ENCODE measurements around the gene DRGX.
A peak's percentile ranks its signal among the peaks of the same experiment; 100 is the strongest.

DRGX gene

DNA sequence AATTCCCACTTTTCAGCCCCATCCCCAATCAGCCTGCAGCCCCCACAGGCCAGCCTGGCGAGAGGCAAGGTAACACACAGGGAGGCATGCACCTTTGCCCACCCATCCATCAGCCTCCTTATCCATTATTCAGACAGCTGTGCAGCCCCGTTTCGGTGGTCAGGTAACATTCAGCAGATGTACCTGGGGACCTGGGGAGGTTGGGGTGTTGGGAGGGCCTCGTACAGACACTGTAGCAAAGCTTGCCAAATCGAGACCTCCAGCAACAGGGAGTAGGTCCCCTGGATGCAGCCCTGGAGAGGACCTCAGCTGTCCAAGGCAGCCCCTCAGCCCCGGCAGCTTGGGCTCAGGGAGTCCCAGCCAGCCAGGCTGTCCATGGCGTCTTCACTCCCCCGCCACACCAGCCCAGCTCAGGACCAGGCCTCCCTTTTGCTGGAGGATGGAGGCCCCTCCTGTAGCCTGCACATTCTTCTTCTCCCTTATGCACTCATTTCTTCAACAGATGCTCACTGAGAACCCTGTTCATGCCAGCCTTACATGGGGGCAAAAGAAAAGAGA is 8.5 kb upstream of the DRGX start:
- Histone ChIP-seq H3K27me3 (ENCODE audit: insufficient read depth, low read length) (peaks cover 61% of the 10 kb centered on the region), H3K36me3 (ENCODE audit: insufficient read depth, low read depth, low read length) (no peaks in the 10 kb centered on the region), H3K9me3 (ENCODE audit: insufficient read depth, low read depth, low read length) (no peaks in the 10 kb centered on the region), H3K4me3 (ENCODE audit: low read length) (no peak overlapping the region), H3K9ac (ENCODE audit: low read depth, low read length) (no peak overlapping the region), H3K4me1 (ENCODE audit: insufficient read depth, low read length) (peaks cover 15% of the 10 kb centered on the region), H3K27ac (ENCODE audit: low read length) (no peak overlapping the region)

- no peaks in the 10 kb centered on the region for H3K36me3 ChIP-seq (ENCODE audit: insufficient read depth, low read depth, low read length)
Observed at GRCh38 chr10:49403363-49403762, 7.5 kb upstream of the DRGX start.

DNA sequence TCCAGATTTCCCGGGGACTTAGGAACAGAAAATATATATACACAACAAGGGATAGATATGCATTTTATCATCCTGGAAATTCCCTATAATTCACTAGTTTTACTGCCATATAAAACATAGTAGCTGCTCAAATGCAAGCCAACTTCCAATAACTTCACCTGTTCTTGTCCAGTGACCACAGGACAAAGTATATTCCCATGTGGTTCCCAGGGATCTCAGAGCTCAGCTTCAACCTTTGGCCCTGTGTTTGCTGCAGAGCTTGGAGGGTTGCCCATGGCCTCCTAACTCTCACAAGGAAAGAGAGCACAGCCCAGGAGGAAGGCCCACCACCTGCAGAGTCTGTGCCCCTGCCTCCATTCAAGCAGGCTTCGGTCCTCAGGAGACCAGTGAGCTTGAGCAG is 4.5 kb upstream of the DRGX start:
- Histone ChIP-seq H3K9me3 (ENCODE audit: insufficient read depth, low read depth, low read length) (no peaks in the 10 kb centered on the region), H3K4me3 (ENCODE audit: low read length) (no peak overlapping the region), H3K9ac (ENCODE audit: low read depth, low read length) (no peak overlapping the region), H3K4me1 (ENCODE audit: insufficient read depth, low read length) (peaks cover 17% of the 10 kb centered on the region), H3K27ac (ENCODE audit: low read length) (no peak overlapping the region), H3K27me3 (ENCODE audit: insufficient read depth, low read length) (peaks cover 95% of the 10 kb centered on the region), H3K36me3 (ENCODE audit: insufficient read depth, low read depth, low read length) (no peaks in the 10 kb centered on the region)

More at GRCh38 chr10:49403363-49403762, 7.5 kb upstream of the DRGX start:
- Histone ChIP-seq H3K27ac (ENCODE audit: low read length) (no peak overlapping the region), H3K9ac (ENCODE audit: low read depth, low read length) (no peak overlapping the region), H3K4me3 (ENCODE audit: low read length) (no peak overlapping the region), H3K27me3 (ENCODE audit: insufficient read depth, low read length) (peaks cover 71% of the 10 kb centered on the region), H3K9me3 (ENCODE audit: insufficient read depth, low read depth, low read length) (no peaks in the 10 kb centered on the region), H3K4me1 (ENCODE audit: insufficient read depth, low read length) (peaks cover 13% of the 10 kb centered on the region)

- Histone ChIP-seq H3K4me3 (ENCODE audit: low read length) (peak overlapping the region; percentile 66; the same call in 1 of the 2 replicates), H3K36me3 (ENCODE audit: insufficient read depth, low read depth, low read length) (no peaks in the 10 kb centered on the region), H3K9me3 (ENCODE audit: insufficient read depth, low read depth, low read length) (no peaks in the 10 kb centered on the region), H3K27me3 (ENCODE audit: insufficient read depth, low read length) (peaks cover 100% of the 10 kb centered on the region), H3K9ac (ENCODE audit: low read depth, low read length) (no peak overlapping the region), H3K4me1 (ENCODE audit: insufficient read depth, low read length) (peaks cover 15% of the 10 kb centered on the region), H3K27ac (ENCODE audit: low read length) (no peak overlapping the region)
Observed at GRCh38 chr10:49398986-49399385, 3.1 kb upstream of the DRGX start.

GRCh38 chr10:49398000-49398861 is 2.3 kb upstream of the DRGX start:
- Histone ChIP-seq H3K9me3 (ENCODE audit: insufficient read depth, low read depth, low read length) (no peaks in the 10 kb centered on the region), H3K4me3 (ENCODE audit: low read length) (peak overlapping the region; percentile 66; the same call in 1 of the 2 replicates), H3K4me1 (ENCODE audit: insufficient read depth, low read length) (peaks cover 15% of the 10 kb centered on the region), H3K27me3 (ENCODE audit: insufficient read depth, low read length) (peaks cover 100% of the 10 kb centered on the region), H3K9ac (ENCODE audit: low read depth, low read length) (no peak overlapping the region), H3K36me3 (ENCODE audit: insufficient read depth, low read depth, low read length) (no peaks in the 10 kb centered on the region), H3K27ac (ENCODE audit: low read length) (no peak overlapping the region)

DNA sequence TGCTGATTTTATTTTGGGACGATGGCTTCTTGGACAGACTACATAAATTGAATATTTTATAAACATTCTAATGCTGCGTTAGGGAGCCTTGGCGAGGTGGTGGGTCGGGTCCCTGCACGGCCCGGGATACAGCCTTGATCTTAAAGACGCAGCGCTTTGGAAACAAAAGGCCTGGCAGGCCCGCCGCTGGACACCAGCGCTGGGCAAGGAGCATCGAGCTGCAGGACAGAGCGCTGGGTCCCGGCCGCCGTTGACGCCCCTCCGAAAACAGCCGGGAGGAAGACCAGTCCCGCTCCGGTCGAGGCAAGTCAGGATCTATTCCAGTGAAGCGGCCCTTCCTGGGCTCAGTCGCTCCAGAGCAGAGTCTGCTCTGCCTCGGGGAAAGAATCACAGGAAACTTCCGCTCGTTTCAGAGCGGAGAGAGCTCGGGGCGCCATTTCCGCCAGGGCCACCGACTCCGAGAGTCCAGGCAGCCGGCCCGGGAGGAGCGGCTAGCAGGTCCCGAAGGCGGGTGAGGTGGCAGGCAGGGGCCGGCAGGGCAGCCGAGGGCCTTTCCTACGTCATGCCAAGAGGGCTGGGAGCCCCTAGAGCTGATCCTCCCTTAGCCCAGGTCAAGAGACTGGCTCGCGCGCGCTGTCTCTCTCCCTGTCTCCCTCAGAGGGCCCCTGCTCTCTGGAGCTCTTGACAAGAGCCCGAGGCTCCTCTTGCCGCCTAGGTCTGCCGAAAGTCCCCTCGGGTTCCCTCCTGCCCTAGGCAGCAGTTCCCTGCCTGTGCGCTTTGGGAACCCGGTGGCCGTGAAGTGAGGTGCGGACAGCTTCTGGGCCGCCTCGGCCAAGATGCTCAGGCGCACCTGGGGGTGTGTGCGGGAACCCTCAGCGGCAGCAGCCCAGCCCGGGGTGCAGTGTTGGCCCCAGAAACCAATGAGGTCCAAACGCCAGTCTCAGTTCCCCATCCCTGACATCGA is 1.4 kb upstream of the DRGX start:
- Histone ChIP-seq H3K27me3 (ENCODE audit: insufficient read depth, low read length) (peaks cover 100% of the 10 kb centered on the region), H3K36me3 (ENCODE audit: insufficient read depth, low read depth, low read length) (no peaks in the 10 kb centered on the region), H3K9ac (ENCODE audit: low read depth, low read length) (no peak overlapping the region), H3K4me1 (ENCODE audit: insufficient read depth, low read length) (peaks cover 15% of the 10 kb centered on the region), H3K9me3 (ENCODE audit: insufficient read depth, low read depth, low read length) (no peaks in the 10 kb centered on the region), H3K27ac (ENCODE audit: low read length) (no peak overlapping the region), H3K4me3 (ENCODE audit: low read length) (peak overlapping the region; percentile 66; the same call in 1 of the 2 replicates)

DNA sequence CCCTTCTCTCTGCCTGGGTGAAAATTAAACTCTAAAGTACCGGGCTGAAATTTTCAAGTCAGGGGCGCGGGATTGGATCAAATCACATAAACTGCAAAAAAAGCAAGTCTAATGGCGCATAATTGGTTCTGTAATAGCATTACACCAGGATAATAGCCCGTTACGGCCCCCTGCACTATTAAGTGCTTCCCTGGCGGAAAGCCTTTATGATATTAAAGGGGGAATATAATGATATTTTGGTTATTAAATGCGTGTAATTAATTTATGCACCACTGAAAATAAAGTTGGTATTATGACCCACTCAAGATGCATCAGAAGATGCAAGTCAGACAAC is 744 bp upstream of the DRGX start:
- H3K27me3 ChIP-seq (ENCODE audit: insufficient read depth, low read length) = peaks cover 100% of the 10 kb centered on the region
- peak overlapping the region; percentile 66; the same call in 1 of the 2 replicates for H3K4me3 ChIP-seq (ENCODE audit: low read length)
- H3K27ac ChIP-seq (ENCODE audit: low read length) = no peak overlapping the region
- H3K4me1 ChIP-seq (ENCODE audit: insufficient read depth, low read length) = peaks cover 15% of the 10 kb centered on the region
- no peaks in the 10 kb centered on the region for H3K36me3 ChIP-seq (ENCODE audit: insufficient read depth, low read depth, low read length)
- no peaks in the 10 kb centered on the region for H3K9me3 ChIP-seq (ENCODE audit: insufficient read depth, low read depth, low read length)
- no peak overlapping the region for H3K9ac ChIP-seq (ENCODE audit: low read depth, low read length)

GRCh38 chr10:49394933-49395740 is 752 bp downstream of the DRGX start:
- Histone ChIP-seq H3K9ac (ENCODE audit: low read depth, low read length) (no peak overlapping the region), H3K9me3 (ENCODE audit: insufficient read depth, low read depth, low read length) (no peaks in the 10 kb centered on the region), H3K4me3 (ENCODE audit: low read length) (peak overlapping the region; percentile 66), H3K27ac (ENCODE audit: low read length) (no peak overlapping the region), H3K4me1 (ENCODE audit: insufficient read depth, low read length) (peaks cover 15% of the 10 kb centered on the region), H3K36me3 (ENCODE audit: insufficient read depth, low read depth, low read length) (no peaks in the 10 kb centered on the region), H3K27me3 (ENCODE audit: insufficient read depth, low read length) (peaks cover 100% of the 10 kb centered on the region)

DNA sequence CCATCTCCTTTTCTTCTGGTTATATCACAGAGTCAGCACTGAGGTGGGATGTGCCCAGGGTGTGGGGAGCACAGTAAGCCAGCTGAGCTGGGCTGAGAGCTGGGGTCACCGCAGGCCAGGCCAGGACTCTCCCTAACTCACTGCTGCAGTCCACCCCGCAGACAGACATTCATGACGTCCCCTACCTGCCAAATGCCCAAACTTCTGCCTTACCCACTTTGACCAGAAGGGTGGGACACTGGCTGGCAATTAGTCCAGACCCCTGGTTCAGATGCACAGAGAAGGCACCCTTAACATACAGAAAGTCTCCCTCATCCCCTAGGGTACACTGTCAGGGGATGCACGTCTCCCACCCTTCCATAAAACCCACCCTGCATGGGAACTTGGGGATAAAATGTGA is 2.1 kb downstream of the DRGX start:
- Histone ChIP-seq H3K9ac (ENCODE audit: low read depth, low read length) (no peak overlapping the region), H3K36me3 (ENCODE audit: insufficient read depth, low read depth, low read length) (no peaks in the 10 kb centered on the region), H3K4me1 (ENCODE audit: insufficient read depth, low read length) (peaks cover 10% of the 10 kb centered on the region), H3K27me3 (ENCODE audit: insufficient read depth, low read length) (peaks cover 98% of the 10 kb centered on the region), H3K4me3 (ENCODE audit: low read length) (no peak overlapping the region), H3K9me3 (ENCODE audit: insufficient read depth, low read depth, low read length) (no peaks in the 10 kb centered on the region), H3K27ac (ENCODE audit: low read length) (no peak overlapping the region)

DNA sequence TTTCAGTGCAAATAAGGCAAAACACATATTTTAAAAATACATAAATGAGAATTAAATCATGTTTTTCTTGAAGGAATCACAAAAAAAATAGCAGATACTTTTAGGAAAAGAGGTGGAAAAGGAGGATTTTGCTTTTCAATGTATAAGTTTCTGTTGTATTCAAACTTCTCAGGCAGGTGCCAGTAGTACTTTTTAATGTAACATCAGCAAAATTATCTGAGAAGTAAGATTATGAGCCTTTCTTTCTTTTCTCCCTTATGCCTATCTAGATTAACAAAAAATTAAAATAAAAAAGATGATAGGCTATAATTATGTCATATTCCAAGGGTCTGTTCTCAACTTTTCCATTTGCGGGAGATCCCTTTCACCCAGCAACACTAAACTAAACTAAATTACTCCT is 2.6 kb downstream of the DRGX start:
- H3K4me3 ChIP-seq (ENCODE audit: low read length) = no peak overlapping the region
- H3K27ac ChIP-seq (ENCODE audit: low read length) = no peak overlapping the region
- no peaks in the 10 kb centered on the region for H3K36me3 ChIP-seq (ENCODE audit: insufficient read depth, low read depth, low read length)
- H3K9me3 ChIP-seq (ENCODE audit: insufficient read depth, low read depth, low read length) = no peaks in the 10 kb centered on the region
- H3K4me1 ChIP-seq (ENCODE audit: insufficient read depth, low read length) = peaks cover 10% of the 10 kb centered on the region
- peaks cover 93% of the 10 kb centered on the region for H3K27me3 ChIP-seq (ENCODE audit: insufficient read depth, low read length)
- H3K9ac ChIP-seq (ENCODE audit: low read depth, low read length) = no peak overlapping the region

DNA sequence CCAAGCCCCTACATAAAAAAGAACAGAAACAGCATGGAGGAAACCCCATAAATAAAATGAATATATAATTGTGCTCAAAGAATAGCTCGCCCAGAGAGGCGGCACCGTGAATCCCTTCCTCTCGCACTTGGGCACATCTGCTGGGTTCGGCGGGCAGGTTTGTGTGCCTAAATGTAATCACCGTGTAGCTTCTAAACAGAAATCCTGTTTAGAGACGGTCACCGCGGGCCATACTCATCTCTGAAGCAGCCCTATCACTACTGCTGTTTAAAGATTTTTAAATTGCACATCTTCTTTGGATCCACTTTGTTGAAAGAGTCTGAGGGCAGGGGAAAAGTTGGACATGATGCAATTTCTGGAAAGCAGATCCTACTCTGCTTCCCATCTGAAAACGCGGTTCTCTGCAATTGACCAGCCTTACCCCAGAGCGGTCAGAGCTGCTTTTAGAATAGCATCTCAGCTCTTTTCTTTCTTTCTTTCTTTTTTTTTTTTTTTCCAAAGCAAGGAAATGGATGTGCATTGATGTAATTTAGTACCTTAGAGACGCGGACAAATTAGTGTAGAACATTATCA is 6.4 kb downstream of the DRGX start:
- Histone ChIP-seq H3K27me3 (ENCODE audit: insufficient read depth, low read length) (peaks cover 54% of the 10 kb centered on the region), H3K9ac (ENCODE audit: low read depth, low read length) (no peak overlapping the region)

More for the DNA sequence above, 6.4 kb downstream of the DRGX start:
- Histone ChIP-seq H3K27ac (ENCODE audit: low read length) (no peak overlapping the region), H3K4me3 (ENCODE audit: low read length) (no peak overlapping the region), H3K9me3 (ENCODE audit: insufficient read depth, low read depth, low read length) (no peaks in the 10 kb centered on the region), H3K4me1 (ENCODE audit: insufficient read depth, low read length) (no peaks in the 10 kb centered on the region), H3K36me3 (ENCODE audit: insufficient read depth, low read depth, low read length) (no peaks in the 10 kb centered on the region)
